K562 (cell line): ENCODE data around the gene MAB21L3.

ENCODE experiments used
- ATF2 ChIP-seq: sonication (generic); formaldehyde crosslinking; IDR thresholded peaks from 2 replicates; pipeline ENCODE4 v1.8.1; 2022; ENCODE audit warnings: missing genetic modification reagents
- ATF6 ChIP-seq: sonication (generic); formaldehyde crosslinking; IDR thresholded peaks from 2 replicates; pipeline ENCODE4 v1.4.0; 2020; ENCODE audit warnings: mild to moderate bottlenecking, missing genetic modification reagents
- CTCF ChIP-seq, 3 experiments: IDR thresholded peaks in 2 of 3; conservative IDR thresholded peaks in 1 of 3; 2 replicates each; pipeline ENCODE4 v1.5.1; 2011 to 2012; ENCODE audit warnings: low read length in 3 of 3, mild to moderate bottlenecking in 3 of 3, control low read depth in 2 of 3, improper control_type of control experiment in 1 of 3, inconsistent platforms in 1 of 3, low read depth in 1 of 3, mixed read lengths in 1 of 3, moderate library complexity in 1 of 3; ENCODE audit not compliant: insufficient read depth in 2 of 3
- EZH2 ChIP-seq: IDR thresholded peaks from 2 replicates; pipeline ENCODE4 v1.6.1; 2012; ENCODE audit warnings: low read depth, mild to moderate bottlenecking, inconsistent platforms, low read length, borderline replicate concordance
- TOE1 ChIP-seq, 2 experiments: fragments of 450-650 bp in 1 of 2; sonication (generic) in 1 of 2; formaldehyde crosslinking in 1 of 2; IDR thresholded peaks; 2 replicates each; pipeline versions ENCODE4 v1.7.1 to v1.8.0; 2016 to 2022; ENCODE audit warnings: borderline replicate concordance in 2 of 2, mild to moderate bottlenecking in 2 of 2, antibody characterized with exemption in 1 of 2, inconsistent platforms in 1 of 2, low read depth in 1 of 2, missing genetic modification reagents in 1 of 2, moderate library complexity in 1 of 2
- ZFP36 ChIP-seq: fragments of 150-350 bp; IDR thresholded peaks from 2 replicates; pipeline ENCODE4 v1.6.1; 2018; ENCODE audit warnings: low read length, low read depth; ENCODE audit not compliant: partially characterized antibody

- TF ChIP-seq ATF6 (CRISPR knock-in tag), result no peak
- TF ChIP-seq TOE1 (IDR thresholded peaks at IDR 0.05; ENCODE audit: borderline replicate concordance), result no peak
- no peak for TF ChIP-seq TOE1 (CRISPR knock-in tag; IDR thresholded peaks at IDR 0.05; ENCODE audit: borderline replicate concordance, low read depth)
- TF ChIP-seq ATF2, result no peak
- no peak for TF ChIP-seq ZFP36
- TF ChIP-seq CTCF (IDR thresholded peaks at IDR 0.05 in 2 of 3, conservative IDR thresholded peaks at IDR 0.05 in 1 of 3; ENCODE audit: insufficient read depth in 2 of 3, low read depth in 1 of 3, low read length in 3 of 3), result no peak
- TF ChIP-seq EZH2, result no peak
Observed at GRCh38 chr1:116161877-116162390, 50.7 kb downstream of the MAB21L3 start.
